Erythroblast (primary cell): ENCODE measurements around the gene DMD.

Experiments used
- GATA1 ChIP-seq: IDR thresholded peaks from 2 replicates; pipeline ENCODE4 v1.6.1; 2011; ENCODE audit warnings: low read depth, mild to moderate bottlenecking, control low read depth, low read length, moderate library complexity
- POLR2A ChIP-seq: IDR thresholded peaks from 2 replicates; pipeline ENCODE4 v1.6.1; 2011; ENCODE audit warnings: mild to moderate bottlenecking, low read length

DNA sequence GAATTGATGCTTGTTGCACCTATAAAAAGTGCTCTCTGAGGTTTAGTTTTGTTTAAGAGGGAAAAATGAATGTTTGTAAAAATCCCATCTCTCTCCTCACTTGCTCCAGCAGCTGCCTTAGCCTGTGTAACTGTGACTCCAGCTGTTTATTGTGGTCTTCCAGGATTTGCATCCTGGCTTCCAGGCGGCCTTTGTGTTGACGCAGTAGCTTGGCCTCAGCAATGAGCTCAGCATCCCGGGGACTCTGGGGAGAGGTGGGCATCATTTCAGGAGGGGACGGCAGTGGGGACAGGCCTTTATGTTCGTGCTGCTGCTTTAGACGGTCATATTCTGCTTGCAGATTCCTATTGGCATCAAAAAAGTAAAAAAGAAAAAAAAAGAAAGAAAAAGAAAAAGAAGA, 2064.2 kb downstream of the DMD start:
- no peak for TF ChIP-seq POLR2A
- TF ChIP-seq GATA1, result no peak
